ENCODE data around the gene ARL6IP4.
"Not testable (repeated sequence)": the region's sequence is repeated elsewhere in the genome, so short reads cannot be mapped to it uniquely, and the experiment has no call there.

The ARL6IP4 gene

DNA sequence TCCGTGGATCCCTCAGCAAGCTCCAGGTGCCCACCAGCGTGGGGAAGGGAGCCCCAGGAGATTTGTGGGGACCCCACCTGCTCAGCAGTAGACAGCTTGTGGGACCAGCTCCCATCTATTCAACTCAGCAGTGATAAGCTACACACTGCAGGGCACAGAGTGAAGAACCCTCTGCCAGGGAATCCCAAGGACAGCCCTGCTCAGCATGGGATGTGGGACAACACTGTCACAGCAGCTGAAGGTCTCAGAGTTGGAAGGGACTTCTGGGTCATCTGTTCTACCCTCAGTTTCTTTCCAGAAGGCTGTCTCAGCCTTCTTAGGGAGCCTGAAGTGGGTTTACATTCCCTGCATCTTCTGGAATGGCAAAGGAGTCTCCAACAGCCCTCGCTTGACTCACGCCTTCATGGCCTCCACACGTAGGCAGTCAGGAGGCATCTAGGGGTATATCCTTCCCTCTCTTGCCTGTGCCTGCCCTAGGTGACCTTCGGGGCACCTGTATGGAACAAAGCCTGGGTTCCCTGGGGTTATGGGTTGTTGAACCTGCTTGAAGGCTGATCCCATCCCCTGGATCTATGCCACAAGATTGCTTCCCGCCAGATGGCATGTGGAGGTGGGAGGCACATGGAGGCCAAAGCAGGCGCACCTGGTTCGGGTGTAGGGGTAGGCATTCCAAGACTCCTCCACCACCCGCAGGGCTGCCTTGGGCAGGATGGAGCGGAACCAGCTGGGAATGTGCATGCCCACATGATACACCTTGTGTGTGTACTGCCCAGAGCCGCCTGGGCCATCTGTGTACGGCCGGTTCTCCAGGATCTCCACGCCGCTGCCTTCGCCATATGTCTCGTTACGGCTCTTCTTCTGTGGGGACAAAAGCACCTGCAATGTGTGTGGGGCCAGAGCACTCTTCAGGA lies 33.0 kb downstream of the ARL6IP4 start:
- no peak for DNase-seq

DNA sequence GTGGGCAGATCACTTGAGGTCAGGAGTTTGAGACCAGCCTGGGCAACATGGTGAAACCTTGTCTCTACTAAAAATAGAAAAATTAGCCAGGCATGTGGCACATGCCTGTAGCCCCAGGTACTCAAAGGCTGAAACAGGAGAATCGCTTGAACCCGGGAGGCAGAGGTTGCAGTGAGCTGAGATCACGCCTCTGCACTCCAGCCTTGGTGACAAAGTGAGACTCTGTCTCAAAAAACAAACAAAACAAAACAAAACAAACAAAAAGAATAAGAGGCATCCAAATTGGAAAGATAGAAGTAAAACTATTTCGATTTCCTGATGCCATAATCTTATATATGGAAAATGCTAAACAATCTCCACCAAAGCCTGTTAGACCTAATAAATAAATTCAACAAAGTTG lies 34.0 kb downstream of the ARL6IP4 start:
- DNase-seq = not testable (repeated sequence)

DNA sequence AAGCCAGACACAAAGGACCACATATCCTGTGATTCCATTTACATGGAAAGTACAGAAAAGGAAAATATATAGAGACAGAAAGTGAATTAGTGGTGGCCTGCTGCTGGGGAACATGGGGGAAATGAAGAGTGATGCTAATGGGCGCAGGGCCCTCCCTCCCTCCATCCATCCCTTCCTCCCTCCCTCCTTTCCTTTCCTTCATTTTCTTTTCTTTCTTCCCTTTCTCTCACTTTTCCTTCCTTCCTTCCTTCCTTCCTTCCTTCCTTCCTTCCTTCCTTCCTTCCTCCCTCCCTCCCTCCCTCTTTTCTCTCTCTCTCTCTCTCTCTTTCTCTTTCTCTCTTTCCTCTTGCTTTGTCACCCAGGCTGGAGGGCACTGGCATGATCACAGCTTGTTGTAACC lies 37.3 kb downstream of the ARL6IP4 start:
- DNase-seq = no peak

DNA sequence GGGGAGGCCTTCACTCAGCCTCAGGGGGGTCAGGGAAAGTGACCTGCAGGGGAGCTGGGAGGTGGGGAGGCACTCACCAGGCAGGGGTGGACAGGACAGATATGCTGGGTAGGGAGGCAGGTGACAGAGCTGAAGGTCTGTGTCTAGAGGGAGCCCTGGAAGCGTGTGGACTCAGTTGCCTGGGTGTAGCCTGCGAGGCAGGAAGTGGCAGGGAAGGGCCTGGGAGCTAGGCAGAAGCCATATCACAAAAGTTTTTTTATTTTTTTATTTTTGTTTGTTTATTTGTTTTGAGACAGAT lies 39.3 kb downstream of the ARL6IP4 start:
- DNase-seq = no peak

DNA sequence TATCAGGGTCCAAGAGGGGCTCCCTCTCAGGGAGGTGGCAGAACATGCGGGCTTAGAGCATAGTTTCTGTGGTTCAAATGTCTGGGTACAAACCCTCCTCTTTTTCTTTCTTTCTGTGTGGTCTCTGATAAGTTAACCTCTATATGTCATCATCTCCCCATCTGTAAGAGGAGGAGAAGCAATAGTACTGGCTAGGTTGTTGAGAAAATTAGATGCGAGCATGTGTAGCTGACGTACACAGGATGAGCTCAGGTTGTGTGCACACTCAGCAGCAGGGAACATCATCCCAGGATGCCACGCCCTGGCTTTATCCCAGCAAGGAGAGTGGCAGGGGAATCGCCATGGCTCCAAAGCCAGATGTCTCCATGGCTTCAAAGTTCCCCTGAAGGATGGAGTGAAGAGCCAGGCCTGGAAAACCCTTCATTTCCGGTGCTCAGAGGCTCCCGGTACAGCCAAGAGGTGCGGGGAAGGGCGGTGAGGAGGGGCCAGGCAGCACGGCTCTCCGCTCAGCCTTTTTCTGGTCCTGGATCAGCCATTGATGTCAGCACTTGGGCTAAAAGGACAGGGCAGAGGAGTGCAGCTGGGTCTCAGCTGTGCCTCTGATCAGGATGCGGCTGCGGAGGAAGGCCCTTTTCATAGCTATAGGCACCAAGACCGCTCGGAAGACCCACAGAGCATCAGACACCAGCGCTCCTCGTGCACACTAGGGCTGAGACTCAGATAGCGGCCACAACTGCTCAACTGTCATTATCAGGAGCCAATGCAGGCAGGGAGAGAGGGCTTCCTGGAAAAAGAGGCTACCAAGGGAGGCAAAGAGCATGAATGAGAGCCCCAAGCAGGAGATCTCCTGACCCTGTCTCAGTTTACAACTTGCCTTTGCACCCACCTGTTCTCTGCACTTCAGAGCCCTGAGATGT lies 41.5 kb downstream of the ARL6IP4 start:
- DNase-seq = no peak

DNA sequence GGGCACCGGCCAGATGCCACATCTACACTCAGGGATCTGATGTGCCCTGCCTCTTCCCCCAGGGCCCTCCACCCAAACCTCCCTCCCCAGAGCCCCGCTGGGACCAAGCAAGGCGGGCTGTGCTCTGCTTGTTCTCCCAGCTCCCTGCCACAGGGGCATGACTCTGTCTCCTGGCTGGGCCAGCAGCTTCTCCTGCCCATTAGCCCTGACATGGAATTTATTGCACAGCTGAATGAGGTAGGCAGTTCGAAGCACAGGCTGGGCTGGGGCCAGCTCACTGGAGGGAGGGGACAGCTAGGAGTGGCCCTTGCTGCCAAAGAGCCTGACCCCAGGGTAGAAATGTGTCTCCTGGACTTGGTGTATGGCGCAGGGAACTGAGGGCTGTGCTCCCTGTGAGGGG lies 42.4 kb downstream of the ARL6IP4 start:
- no peak for DNase-seq

DNA sequence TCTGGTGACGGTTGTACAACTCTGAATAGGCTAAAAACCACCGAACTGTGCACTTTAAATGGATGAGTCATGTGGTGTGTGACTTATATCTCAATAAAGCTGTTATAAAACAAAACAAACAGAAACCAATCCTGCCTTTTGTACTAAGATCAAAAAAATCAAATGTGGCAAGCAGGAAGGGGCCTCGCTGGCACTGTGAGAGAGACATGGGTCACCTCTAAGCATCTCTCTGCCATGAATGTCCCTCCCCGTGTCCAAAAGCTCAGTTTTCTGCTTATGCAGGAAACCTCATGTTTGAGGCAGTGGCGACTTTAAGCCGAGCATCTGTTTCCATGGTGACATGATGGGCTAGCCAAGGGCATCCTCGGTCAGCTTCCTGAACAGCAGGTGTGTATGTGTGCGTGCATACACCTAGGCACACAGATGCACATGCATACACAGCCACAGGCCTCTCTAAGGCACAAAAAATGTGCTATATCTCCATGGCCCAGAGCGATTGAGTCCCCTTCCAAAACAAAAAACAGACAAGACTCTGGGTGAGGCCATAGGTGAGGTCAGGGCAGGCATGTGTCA lies 44.4 kb downstream of the ARL6IP4 start:
- DNase-seq = no peak

DNA sequence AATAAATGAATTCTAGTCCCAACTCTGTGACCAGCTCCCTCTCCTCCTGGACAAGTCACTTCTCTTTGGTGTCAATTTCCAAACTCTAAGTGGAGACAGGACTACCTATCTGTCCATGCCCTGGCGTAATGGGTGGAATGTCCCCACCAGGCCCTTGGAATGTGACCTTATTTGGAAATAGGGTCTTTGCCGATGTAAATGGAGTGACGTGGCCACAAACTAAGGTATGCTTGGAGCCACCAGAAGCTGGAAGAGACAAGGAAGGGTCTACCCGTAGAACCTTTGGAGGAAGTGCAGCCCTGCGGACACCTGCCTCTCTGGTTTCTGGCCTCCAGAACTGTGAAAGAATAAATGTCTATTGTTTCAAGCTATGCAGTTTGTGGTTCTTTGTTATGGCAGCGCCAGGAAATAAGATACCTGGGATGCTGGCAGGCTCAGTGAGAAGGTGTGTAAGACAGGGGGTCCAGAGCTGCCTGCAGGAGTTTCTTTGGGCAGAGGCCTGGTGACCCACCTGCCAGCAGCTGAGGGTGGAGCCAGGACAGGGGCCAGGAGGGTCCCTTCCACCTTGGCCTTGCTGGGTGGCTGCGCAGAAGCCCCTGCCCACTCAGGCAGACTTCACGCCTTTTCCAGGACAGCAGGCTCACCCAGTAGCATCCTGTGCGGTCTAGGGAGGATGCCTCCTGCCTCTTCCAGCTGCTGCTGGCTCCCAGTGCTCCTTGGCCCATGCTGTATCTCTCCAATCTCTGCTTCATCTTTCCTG lies 45.8 kb downstream of the ARL6IP4 start:
- DNase-seq = no peak

DNA sequence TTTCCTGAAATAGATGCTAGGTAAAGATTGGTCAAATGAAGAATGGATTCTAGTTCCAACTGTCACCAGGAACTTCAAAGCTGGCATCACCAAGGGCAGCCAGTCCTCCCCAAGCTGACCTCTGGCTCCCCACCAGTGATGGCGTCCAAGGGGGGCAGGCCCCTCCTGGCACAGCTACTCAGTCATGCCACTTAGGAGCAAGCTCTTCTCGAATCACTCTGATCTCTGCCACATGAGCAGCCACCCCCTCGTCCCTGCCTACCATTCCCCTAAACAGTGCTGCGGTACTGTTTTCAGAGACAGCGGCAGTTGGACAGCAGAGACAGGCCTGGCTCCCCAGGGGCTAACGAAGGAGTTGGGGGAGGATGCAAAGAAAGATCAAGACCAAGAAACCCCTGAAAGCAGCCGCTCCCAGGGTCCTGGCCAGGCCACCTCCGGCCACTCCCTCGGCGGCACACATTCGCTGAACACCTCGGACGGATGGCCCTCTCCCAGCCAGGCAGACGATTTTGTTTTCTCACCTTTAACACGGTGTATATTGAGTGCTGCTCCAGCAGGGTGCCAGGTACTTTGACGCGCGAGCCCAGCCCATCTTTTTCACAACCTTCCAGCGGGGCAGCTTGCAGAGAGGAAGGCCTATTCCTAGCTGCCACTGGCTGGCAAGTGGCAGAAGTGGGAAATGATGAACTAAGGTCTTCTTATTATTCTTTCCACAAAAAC lies 47.4 kb downstream of the ARL6IP4 start:
- no peak for DNase-seq

DNA sequence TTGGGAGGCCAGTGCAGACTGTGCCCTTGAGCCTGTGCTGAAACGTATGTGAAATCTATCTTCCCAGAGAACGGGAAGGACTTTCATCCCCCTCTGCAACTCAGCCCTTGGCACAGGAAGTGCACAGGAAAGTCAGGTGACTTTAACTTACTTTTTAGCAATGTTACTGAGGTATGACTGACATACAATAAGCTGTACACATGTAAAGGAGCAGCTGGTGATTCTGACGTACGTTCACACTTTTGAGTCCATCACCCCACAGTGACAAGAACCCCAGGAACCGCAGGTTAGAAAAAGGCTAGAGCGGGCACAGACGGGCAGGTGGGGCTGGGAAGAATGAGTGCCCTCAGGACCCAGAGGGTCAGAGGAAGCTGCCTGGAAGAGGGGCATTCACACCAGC lies 48.0 kb downstream of the ARL6IP4 start:
- DNase-seq = no peak

DNA sequence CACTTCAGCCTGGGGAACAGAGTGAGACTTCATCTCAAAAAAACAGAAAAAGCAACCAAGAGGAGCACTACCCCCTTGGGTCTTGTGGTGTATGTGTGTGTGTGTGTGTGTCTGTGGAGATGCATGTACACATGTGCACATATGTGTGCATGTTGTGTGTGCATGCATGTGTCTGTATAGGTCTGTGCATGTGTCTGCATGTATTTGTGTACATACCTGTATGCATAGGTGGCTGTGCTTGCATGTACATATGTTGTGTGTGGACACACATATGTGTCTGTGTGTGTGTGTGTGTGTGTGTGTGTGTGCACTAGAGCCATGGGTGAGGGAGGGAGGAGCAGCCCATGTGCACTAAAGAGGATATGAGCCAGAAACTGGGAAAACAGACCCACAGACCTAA lies 49.1 kb downstream of the ARL6IP4 start:
- DNase-seq = no peak

DNA sequence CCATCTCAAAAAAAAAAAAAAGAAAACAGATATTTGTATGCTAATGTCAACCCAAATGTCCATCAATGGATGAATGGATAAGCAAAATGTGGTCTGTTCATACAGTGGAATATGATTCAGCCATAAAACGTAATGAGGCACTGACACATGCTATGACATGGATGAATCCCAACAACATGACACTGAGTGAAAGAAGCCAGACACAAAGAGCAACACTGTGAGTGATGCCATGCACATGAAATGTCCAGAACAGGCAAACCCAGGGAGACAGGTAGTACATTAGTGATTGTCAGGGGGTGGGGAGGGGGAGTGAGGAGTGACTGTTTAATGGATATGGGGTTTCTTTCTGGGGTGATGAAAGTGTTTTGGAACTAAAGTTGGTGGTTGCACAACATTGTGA lies 50.2 kb downstream of the ARL6IP4 start:
- no peak for DNase-seq

DNA sequence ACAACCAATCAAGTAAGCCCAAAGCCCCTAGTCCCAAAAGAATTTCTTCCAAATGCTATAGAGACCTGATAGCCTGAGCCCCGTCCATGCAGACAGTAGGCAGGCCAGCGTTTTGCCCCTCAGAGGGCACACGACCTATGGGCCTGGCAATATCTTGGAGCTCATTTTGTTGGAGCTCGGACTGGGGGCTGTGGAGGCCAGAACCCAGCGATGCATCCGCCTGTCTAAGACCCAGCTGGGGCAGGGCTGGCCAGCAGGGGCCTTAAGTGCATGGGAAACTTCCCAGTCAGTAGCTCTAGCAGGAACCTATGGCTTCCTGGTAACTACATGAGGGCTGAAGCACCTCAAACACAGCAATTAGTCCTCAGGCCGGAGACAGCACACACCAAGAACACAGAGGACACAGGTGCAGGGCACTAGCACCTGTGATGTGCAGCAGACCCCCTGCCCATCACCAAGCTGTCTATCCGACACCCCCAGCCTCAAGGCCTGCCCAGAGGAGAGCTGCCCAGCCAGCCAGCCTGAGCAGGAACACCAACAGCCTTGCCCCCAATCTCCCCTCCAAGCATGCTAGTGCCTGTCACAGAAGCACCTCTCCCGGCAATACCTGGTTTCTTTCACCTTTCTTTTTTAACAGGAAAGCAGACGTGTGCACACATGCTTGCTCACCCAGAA lies 50.8 kb downstream of the ARL6IP4 start:
- DNase-seq = no peak
